Measurements from ENCODE around the gene IRF8.

IRF8 gene

DNA sequence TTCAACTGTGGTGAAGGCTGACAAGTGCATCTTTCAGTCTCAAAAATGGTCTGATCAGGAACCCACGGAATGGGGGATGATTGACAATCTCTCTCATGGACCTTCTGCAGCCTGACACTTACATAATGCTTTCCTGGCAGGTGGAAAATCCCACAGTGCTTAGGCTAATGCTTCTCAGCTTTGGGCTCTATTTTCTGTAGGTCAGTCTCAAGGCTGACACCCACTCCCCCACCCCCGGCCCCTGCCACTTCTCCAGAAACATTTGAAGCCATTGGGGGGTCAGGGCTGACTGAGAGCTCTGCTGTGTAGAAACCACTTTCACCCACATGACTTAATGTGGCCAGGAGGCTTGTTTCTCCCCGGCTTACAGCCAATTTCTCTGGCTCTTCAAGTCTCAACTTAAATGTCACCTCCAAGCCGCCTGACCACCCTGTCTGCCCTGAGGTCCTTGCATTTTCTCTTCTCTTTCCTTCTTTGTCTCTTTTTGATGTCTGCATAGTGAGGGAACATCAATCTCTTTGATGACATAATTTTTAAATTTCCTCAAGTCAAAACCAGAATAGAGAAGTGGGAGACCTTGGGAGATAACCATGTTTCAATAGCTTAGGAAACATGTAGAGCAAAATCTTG is 16.7 kb upstream of the IRF8 start:
- H3K27ac ChIP-seq = no peak overlapping the region
- POLR2A ChIA-PET (ENCODE audit: low non-redundant PET) = no interaction called here
- no peak for DNase-seq (ENCODE audit: low spot score)

GRCh38 chr16:85883813-85884212 is 15.1 kb upstream of the IRF8 start:
- CTCF ChIA-PET = no interaction called here
- no peak for DNase-seq (ENCODE audit: low spot score)

More for the DNA sequence above, 16.7 kb upstream of the IRF8 start:
- TF ChIP-seq CTCF (conservative IDR thresholded peaks at IDR 0.05; ENCODE audit: low read depth) = no peak
- CTCF ChIA-PET = no interaction called here

GRCh38 chr16:85884808-85885463 is 14.0 kb upstream of the IRF8 start:
- no peak for TF ChIP-seq CTCF (conservative IDR thresholded peaks at IDR 0.05; ENCODE audit: low read depth)
- ChIA-PET POLR2A (ENCODE audit: low non-redundant PET) (no interaction called here), CTCF (no interaction called here)
- no peak overlapping the region for H3K27ac ChIP-seq
- no peak for DNase-seq (ENCODE audit: low spot score)

More at GRCh38 chr16:85883813-85884212, 15.1 kb upstream of the IRF8 start:
- TF ChIP-seq CTCF (conservative IDR thresholded peaks at IDR 0.05; ENCODE audit: low read depth) = no peak
- H3K27ac ChIP-seq = no peak overlapping the region
- POLR2A ChIA-PET (ENCODE audit: low non-redundant PET) = no interaction called here

GRCh38 chr16:85885537-85885936 is 13.4 kb upstream of the IRF8 start:
- no peak for TF ChIP-seq CTCF (conservative IDR thresholded peaks at IDR 0.05; ENCODE audit: low read depth)
- POLR2A ChIA-PET (ENCODE audit: low non-redundant PET) = no interaction called here
- CTCF ChIA-PET = interaction anchor here (0.6 kb wide), 1 partner anchor 14 kb away, joined by 3 read pairs; the partner anchor contains the start of gene IRF8
- no peak overlapping the region for H3K27ac ChIP-seq
- no peak for DNase-seq (ENCODE audit: low spot score)

GRCh38 chr16:85888405-85889331 is 10.3 kb upstream of the IRF8 start:
- H3K27ac ChIP-seq = no peak overlapping the region
- peak; percentile 55 for DNase-seq (ENCODE audit: low spot score)
- TF ChIP-seq CTCF (conservative IDR thresholded peaks at IDR 0.05; ENCODE audit: low read depth) = no peak
- ChIA-PET CTCF (no interaction called here), POLR2A (ENCODE audit: low non-redundant PET) (no interaction called here)

DNA sequence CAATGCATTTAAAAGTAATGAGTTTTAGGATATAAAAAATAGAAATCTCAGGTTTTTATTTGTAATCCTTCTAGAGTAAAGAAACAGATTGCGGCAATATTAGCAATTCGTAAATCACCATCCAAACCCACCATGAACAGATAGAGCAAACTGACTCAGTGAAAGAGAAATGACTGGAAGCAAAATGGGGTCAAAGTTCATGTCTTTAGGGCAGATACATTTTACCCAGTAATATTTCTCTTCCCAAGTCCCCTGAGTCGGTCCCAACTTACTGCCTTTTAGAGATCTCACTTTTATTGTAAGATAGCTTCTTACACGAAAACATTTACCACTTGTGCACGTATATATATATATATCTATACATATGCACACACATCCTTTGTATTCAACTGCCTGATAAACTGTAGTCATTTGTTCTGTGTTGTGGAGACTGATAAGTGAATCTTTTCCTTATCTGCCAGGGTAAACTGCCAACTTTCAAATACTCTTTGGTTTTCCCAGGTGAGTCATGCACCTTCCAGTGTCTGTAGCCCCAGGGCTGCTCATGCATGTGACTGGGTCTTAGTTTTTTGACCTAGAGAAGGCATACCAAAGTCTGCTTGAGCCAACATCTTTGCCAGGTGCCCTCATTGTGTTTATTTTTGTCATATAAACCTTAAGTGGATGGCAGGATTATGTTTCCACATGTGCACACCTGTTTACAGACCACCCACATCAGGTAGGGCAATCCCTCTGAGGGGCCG is 7.8 kb upstream of the IRF8 start:
- peak; percentile 82 for DNase-seq (ENCODE audit: low spot score)
- ChIA-PET CTCF (no interaction called here), POLR2A (ENCODE audit: low non-redundant PET) (no interaction called here)
- no peak for TF ChIP-seq CTCF (conservative IDR thresholded peaks at IDR 0.05; ENCODE audit: low read depth)
- H3K27ac ChIP-seq = no peak overlapping the region
